Uterus (tissue), 2 donors: ENCODE measurements around the gene GARNL3.

Source experiments
- POLR2A ChIP-seq, 2 donors: fragments of 450-650 bp; IDR thresholded peaks; one replicate each; pipeline ENCODE4 v1.6.1; 2016; ENCODE audit warnings: antibody characterized with exemption in 2 of 2, mild to moderate bottlenecking in 1 of 2, moderate library complexity in 1 of 2
- TF ChIP-seq, protein P1 (sequence below), 4 experiments: fragments of 200-600 bp in 2 of 4; fragments of 450-650 bp in 2 of 4; sonication (generic) in 2 of 4; IDR thresholded peaks; one replicate each; pipeline ENCODE4 v1.5.1; 2016 to 2019; ENCODE audit warnings: antibody characterized with exemption in 4 of 4, mild to moderate bottlenecking in 2 of 4, moderate library complexity in 1 of 4

DNA sequence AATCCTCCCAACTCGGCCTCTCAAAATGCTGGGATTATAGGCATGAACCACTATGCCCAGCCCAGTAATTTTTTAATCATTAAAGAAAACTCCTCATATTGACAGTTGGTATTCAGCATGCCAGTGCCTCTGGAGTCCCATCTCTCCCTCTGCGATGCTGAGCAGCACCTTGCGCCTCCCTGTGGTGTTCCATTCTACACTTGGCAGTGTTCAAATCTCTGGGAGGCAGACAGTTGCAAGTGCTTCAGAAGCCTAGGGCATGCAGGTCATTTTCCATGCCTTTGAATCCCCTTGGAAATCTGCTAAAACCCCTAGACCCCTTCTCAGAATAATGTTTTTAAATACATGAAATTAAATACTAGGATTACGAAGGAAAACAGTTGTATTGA, 41.3 kb downstream of the GARNL3 start:
- no peak for TF ChIP-seq POLR2A (IDR thresholded peaks at IDR 0.05)
- TF ChIP-seq, protein P1, sequence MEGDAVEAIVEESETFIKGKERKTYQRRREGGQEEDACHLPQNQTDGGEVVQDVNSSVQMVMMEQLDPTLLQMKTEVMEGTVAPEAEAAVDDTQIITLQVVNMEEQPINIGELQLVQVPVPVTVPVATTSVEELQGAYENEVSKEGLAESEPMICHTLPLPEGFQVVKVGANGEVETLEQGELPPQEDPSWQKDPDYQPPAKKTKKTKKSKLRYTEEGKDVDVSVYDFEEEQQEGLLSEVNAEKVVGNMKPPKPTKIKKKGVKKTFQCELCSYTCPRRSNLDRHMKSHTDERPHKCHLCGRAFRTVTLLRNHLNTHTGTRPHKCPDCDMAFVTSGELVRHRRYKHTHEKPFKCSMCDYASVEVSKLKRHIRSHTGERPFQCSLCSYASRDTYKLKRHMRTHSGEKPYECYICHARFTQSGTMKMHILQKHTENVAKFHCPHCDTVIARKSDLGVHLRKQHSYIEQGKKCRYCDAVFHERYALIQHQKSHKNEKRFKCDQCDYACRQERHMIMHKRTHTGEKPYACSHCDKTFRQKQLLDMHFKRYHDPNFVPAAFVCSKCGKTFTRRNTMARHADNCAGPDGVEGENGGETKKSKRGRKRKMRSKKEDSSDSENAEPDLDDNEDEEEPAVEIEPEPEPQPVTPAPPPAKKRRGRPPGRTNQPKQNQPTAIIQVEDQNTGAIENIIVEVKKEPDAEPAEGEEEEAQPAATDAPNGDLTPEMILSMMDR (IDR thresholded peaks at IDR 0.05) = no peak
